HG02571 (cell line): ENCODE results near the gene TNFRSF19.
"Not testable (repeated sequence)": the region's sequence is repeated elsewhere in the genome, so short reads cannot be mapped to it uniquely, and the experiment has no call there.

Source experiments
- ATAC-seq: cut with Tn5 transposase; IDR thresholded peaks from one replicate; pipeline ENCODE4 v1.9.1; 2021; ENCODE audit warnings: mild to moderate bottlenecking, moderate library complexity; ENCODE audit not compliant: unreplicated experiment

TNFRSF19 gene

GRCh38 chr13:23651439-23651838, 81.2 kb downstream of the TNFRSF19 start:
- no peak for ATAC-seq

GRCh38 chr13:23651887-23652286, 81.7 kb downstream of the TNFRSF19 start:
- ATAC-seq = no peak

DNA sequence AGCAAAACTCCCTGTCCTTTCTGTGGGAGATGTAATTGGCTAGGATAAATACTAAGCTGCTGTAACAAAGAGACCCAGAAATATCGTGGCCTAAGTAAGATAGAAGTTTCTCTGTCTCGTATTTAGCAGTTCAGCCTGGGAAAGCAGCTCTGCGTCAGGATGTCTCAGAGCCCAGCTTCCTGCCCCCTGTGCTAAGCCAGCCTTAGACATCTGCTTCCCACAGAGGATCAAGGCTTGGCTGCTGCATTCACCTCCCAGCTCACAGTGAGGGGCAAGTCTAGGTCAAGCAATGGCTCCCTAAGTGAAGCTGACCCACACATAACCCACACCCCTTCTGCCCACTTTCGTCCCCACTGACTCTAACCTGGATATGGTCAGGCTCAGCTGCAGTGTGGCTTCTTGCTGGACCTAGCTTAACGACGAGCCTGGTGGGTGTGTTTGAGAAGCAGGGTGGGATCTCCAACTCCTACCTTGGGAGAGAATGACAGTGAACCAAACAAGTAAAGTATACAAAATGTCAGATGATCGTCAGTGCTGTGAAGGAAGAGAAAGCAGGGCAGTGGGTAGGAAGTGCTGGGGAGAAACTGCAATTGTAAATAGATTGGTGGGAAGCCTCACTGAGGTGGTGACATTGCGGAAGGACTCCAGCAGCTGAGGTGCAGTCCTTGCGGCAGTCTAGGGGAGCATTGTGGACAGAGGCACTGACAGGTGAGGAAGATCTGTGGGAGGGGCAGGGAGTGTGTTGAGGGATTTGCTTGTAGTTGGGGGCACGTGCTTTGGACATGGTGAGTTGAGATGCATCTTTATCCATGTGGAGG, 82.9 kb downstream of the TNFRSF19 start:
- no peak for ATAC-seq

DNA sequence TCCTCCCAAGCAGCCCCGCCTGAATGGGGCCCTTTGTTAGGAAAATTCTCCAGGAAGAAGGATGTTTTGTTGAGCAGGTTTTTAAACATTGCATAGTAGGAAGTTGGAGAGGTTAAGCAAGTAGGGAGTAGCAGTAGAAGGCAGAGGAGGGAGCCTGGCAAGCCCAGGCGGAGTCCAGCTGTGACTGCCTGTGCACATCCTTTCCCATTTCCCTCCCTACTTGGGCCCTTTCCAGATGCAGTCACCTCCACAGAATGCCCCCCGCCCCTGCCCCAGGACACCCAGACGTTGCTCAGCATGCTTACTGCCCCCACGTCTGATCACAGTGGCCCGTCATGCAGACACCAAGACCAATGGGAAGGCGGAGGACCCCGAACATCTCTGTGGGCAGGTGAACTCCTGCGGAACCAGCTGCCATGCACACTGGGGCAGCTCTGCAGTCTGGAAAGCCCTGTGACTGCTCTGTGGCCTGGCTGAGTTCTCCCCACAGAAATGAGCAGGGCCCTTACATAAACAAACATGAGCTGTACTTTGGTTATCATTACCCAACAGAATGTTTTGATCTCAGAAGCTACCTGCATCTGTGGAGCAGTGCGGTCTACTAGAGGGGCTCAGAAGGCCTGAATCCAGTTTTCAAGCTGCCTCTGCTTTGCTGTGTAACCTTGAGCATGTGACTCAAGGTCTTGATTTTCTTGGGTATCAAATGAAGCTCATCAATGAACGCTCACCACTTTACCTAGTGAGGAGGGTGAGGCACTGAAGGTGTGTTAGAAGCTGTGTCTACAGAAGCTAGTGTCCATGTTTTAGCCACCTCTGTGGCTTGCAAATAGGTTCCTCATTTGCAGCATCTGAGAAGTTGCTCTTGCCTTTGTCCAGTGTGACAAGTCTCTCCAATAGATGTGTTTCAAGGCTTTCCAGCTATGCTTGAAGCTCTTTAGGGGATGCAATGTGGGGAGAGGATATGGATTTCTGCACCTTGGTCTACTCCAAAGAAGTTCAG, 84.2 kb downstream of the TNFRSF19 start:
- no peak for ATAC-seq

- no peak for ATAC-seq
Observed at GRCh38 chr13:23655321-23655720, 85.1 kb downstream of the TNFRSF19 start.

- ATAC-seq = no peak
Observed at GRCh38 chr13:23656637-23657371, 86.6 kb downstream of the TNFRSF19 start.

DNA sequence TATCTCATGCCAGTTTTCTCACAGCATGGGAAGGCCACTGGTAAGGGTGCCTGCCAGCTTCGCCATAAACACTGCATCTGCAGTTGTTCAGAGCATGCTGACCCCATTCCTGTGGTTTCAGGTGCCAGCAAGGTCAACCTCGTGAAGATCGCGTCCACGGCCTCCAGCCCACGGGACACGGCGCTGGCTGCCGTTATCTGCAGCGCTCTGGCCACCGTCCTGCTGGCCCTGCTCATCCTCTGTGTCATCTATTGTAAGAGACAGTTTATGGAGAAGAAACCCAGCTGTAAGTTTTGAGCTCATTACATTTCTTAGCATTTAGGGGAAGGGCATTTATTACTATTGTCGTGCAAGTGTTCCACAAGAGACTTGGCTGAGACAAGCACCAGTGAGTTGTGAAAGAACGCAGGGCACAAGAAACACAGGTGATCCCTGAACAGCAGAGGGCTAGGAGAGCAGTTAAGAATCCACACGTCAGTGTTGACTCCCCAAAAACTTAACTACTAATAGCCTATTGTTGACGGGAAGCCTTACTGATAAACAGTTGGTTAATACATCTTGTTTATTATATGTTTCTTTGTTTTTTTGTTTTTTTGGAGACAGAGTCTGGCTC, 88.8 kb downstream of the TNFRSF19 start:
- ATAC-seq = no peak

- no peak for ATAC-seq
Observed at GRCh38 chr13:23660249-23660648, 90.0 kb downstream of the TNFRSF19 start.

DNA sequence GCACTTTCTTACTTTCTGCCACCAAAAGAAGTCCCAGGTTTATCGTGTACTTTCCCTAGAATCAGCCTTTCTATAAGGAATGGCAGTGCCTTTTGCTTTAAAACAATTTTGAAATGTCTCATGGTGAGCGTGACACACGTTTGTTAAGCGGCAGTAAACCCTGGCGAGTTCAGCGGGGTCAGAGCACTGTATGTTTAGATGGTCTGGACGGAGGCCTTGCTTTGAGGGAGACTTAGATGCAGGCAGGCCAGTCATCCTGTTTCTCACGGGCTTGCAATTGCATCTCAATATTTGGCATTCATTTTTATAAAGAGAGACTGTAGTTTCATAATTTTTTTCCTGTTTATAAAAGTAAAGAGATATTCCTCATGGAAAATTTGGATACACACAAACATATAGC, 96.4 kb downstream of the TNFRSF19 start:
- ATAC-seq = no peak

- no peak for ATAC-seq
Observed at GRCh38 chr13:23667750-23668149, 97.5 kb downstream of the TNFRSF19 start.

DNA sequence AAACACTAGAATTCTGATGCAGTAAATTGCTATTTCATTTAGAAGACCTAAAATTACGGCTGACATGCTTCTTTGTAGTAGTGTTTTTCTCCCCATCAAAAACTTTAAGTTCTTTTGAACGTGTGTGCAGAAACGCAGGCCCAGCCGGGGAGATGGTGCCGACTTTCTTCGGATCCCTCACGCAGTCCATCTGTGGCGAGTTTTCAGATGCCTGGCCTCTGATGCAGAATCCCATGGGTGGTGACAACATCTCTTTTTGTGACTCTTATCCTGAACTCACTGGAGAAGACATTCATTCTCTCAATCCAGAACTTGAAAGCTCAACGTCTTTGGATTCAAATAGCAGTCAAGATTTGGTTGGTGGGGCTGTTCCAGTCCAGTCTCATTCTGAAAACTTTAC, 98.3 kb downstream of the TNFRSF19 start:
- no peak for ATAC-seq

DNA sequence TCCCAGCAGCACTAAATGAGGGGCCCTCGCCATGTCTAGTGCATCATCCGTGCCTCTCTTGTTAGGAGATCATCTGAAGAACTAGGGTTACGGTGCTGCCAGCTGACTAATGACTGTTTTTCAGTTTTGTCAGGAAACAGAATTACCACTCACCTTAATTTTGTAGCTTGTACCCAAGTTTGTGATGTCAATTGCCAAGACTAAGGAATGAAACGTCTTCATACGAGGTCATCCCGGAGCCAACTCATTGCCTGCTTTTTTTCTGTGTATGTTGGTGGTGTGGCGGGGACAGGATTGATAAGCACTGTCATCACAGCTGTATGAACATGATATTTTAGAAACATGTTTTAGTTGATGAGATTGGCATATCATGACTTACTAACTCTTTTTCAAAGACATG, 100.6 kb downstream of the TNFRSF19 start:
- no peak for ATAC-seq

DNA sequence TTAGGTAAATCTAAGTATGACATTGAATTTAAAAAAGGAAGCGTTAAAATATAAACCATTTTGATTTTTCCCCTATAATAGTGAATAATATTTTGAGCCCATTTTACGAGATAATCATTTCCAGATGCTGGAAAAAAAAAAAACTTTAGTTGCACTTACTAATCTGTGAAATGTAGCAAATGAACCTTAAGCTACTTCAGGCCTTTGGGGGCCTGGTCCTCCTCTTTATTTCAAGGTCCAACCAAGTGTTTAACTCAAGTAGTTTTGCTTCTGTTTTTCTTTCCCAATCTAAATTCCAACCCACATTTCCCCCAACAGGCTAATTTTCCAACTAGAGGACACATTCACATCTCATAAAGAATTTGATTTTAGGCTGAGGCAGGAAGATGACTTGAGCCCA, 101.2 kb downstream of the TNFRSF19 start:
- no peak for ATAC-seq

DNA sequence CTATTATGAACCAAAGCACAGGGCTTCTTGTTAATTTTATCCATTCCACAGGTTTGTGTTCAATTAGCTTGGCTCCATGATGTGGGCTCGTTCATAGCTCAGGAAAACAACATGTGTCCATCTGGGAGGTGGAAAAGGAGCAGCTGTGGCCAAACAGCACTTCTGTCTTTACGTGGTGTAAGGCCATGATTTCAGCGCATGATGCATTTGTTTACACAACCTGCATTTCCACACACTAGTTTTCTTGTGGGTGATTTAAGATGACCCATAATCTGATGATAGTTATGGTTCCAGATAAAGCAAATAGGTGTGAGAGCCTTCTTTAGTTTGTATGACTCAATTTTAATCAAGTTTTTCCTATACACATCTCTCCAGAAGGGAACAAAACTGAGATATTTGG, 101.7 kb downstream of the TNFRSF19 start:
- no peak for ATAC-seq

DNA sequence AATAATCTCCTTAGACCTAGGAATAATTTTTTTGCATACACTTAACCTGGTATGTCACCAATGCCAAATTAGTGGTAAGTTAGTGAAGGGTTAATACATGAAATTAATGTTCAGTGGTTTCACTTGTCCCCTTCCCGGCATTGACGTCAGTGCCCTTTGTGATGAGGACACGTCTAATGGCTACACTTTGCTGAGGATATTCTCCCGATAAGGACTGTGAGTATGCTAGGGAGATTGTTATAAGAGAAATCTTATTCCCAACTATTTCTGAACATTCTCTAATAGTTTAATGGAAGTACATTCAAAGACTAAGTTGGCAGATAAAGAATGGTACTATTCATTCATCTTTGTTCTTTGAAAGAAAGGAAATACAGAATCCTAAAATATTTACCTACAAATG, 102.4 kb downstream of the TNFRSF19 start:
- no peak for ATAC-seq

GRCh38 chr13:23673354-23673753, 103.1 kb downstream of the TNFRSF19 start:
- no peak for ATAC-seq

DNA sequence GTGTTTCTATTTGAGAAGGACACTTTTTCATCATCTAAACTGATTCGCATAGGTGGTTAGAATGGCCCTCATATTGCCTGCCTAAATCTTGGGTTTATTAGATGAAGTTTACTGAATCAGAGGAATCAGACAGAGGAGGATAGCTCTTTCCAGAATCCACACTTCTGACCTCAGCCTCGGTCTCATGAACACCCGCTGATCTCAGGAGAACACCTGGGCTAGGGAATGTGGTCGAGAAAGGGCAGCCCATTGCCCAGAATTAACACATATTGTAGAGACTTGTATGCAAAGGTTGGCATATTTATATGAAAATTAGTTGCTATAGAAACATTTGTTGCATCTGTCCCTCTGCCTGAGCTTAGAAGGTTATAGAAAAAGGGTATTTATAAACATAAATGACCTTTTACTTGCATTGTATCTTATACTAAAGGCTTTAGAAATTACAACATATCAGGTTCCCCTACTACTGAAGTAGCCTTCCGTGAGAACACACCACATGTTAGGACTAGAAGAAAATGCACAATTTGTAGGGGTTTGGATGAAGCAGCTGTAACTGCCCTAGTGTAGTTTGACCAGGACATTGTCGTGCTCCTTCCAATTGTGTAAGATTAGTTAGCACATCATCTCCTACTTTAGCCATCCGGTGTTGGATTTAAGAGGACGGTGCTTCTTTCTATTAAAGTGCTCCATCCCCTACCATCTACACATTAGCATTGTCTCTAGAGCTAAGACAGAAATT, 103.8 kb downstream of the TNFRSF19 start:
- no peak for ATAC-seq

GRCh38 chr13:23674795-23675640, 104.8 kb downstream of the TNFRSF19 start:
- no peak for ATAC-seq

DNA sequence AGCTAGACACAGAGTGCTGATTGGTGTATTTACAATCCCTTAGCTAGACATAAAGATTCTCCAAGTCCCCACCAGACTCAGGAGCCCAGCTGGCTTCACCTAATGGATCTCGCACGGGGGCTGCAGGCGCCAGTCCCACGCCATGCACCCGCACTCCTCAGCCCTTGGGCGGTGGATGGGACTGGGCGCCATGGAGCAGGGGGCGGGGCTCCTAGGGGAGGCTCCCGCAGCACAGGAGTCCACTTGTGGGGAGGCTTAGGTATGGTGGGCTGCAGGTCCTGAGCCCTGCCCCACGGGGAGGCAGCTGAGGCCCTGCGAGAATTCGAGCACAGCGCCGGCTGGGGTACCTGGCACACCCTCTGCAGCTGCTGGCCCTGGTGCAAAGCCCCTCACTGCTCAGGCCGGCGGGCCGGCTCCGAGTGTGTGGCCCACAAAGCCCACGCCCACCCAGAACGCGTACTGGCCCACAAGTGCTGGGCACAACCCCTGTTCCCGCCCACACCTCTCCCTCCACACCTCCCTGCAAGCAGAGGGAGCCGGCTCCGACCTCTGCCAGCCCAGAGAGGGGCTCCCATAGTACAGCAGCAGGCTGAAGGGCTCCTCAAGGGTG, 107.6 kb downstream of the TNFRSF19 start:
- not testable (repeated sequence) for ATAC-seq
